Type B pancreatic cell (in vitro differentiated cells): ENCODE data around the gene MPI. TPM values are rescaled to one million over a fixed set of nuclear protein-coding genes. Genes with fewer than 3 reads are reported as not detected.
"Not testable (repeated sequence)": the region's sequence is repeated elsewhere in the genome, so short reads cannot be mapped to it uniquely, and the experiment has no call there.

Experiments used
- DNase-seq: peaks from one replicate; pipeline ENCODE4 v3.0.0; 2021; ENCODE audit warnings: mixed read lengths; ENCODE audit not compliant: unreplicated experiment; ENCODE audit errors: extremely low spot score
- H3K27ac Mint-ChIP-seq: 2 replicates; pipeline ENCODE4 v1.8.0; 2021; ENCODE audit warnings: mild to moderate bottlenecking, mixed read lengths
- H3K27me3 Mint-ChIP-seq: 2 replicates; pipeline ENCODE4 v1.8.0; 2021; ENCODE audit warnings: mixed read lengths
- H3K36me3 Mint-ChIP-seq: 2 replicates; pipeline ENCODE4 v1.8.0; 2021; ENCODE audit warnings: mixed read lengths
- H3K4me1 Mint-ChIP-seq: one replicate; pipeline ENCODE4 v1.8.0; 2021; ENCODE audit warnings: mixed read lengths; ENCODE audit not compliant: unreplicated experiment
- H3K4me3 Mint-ChIP-seq: 2 replicates; pipeline ENCODE4 v1.8.0; 2021; ENCODE audit warnings: mild to moderate bottlenecking, mixed read lengths
- H3K9me3 Mint-ChIP-seq: 2 replicates; pipeline ENCODE4 v1.8.0; 2021; ENCODE audit warnings: mixed read lengths
- total RNA-seq: library from RNA; stranded (reverse); gene quantifications from 2 replicates; pipeline ENCODE4 v1.2.1, GENCODE V29; 2021; ENCODE audit warnings: low replicate concordance
- TF ChIP-seq, protein P1 (sequence below): fragments of 200-600 bp; sonication (generic); conservative IDR thresholded peaks from 2 replicates; pipeline ENCODE4 v1.5.0; 2021; ENCODE audit warnings: antibody characterized with exemption, mild to moderate bottlenecking

MPI gene
- total RNA-seq, 1 donor from 2014 or later: 50.3 TPM

GRCh38 chr15:74878273-74878672, 11.6 kb upstream of the MPI start:
- Mint-ChIP-seq H3K4me3 (no peak overlapping the region), H3K27ac (no peak overlapping the region), H3K4me1 (peaks cover 4% of the 10 kb centered on the region), H3K36me3 (no peaks in the 10 kb centered on the region), H3K9me3 (no peaks in the 10 kb centered on the region), H3K27me3 (peaks cover 8% of the 10 kb centered on the region)
- DNase-seq: no peak
- TF ChIP-seq, protein P1, sequence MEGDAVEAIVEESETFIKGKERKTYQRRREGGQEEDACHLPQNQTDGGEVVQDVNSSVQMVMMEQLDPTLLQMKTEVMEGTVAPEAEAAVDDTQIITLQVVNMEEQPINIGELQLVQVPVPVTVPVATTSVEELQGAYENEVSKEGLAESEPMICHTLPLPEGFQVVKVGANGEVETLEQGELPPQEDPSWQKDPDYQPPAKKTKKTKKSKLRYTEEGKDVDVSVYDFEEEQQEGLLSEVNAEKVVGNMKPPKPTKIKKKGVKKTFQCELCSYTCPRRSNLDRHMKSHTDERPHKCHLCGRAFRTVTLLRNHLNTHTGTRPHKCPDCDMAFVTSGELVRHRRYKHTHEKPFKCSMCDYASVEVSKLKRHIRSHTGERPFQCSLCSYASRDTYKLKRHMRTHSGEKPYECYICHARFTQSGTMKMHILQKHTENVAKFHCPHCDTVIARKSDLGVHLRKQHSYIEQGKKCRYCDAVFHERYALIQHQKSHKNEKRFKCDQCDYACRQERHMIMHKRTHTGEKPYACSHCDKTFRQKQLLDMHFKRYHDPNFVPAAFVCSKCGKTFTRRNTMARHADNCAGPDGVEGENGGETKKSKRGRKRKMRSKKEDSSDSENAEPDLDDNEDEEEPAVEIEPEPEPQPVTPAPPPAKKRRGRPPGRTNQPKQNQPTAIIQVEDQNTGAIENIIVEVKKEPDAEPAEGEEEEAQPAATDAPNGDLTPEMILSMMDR: no peak

DNA sequence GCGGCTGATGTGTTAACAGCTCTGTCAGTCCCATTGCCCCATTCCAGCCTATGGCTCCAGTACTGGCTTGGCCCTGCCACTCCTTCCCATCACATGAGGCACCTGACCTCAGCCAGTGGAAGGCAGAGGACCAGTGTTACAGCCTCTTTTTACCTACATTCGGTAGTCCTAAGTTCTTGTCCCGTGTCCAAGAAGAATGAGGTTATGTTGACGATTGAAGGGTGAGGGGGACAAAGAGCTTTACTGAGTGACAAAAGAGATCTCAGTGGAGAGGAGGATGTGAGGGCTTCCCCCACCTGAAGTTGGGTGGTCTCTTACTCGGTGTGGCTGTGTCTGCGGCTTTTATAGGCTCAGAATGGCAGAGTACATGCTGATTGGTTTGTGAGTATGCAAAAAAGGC, 7.3 kb upstream of the MPI start:
- Mint-ChIP-seq H3K36me3 (no peaks in the 10 kb centered on the region), H3K27me3 (no peaks in the 10 kb centered on the region), H3K27ac (no peak overlapping the region), H3K9me3 (no peaks in the 10 kb centered on the region), H3K4me3 (no peak overlapping the region), H3K4me1 (no peaks in the 10 kb centered on the region)
- TF ChIP-seq, protein P1: no peak
- no peak for DNase-seq

DNA sequence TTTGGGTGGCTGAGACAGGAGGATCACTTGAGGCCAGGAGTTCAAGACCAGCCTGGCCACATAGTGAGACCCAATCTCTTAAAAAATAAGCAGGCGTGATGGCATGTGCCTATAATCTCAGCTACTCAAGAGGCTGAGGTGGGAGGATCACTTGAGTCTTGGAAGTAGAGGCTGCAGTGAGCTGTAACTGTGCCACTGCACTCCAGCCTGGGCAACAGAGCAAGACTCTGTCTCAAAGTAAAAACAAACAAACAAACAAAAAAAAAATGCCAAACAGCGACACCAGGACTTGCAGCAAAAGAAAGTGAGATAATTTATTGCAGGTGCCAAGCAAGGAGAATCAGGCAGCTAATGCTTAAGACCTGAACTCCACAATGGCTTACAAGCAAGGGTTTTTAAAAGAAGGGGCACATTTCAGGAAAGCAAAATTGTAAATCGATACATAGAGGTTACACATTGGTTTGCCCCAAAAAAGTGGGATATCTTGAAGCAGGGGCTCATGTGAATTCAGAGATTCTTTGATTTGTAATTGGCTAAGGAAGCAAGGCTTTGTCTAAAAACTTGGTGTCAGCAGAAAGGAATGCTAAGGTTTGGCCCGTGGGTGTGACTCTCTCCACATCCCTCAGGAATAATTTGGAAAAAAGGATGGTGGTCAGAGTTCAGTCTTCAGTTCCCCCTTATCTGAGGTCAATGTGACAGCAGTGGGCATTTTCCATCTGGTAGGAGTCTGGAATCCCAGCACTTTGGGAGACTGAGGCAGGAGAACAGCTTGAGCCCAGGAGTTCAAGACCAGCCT, 5.2 kb upstream of the MPI start:
- Mint-ChIP-seq H3K36me3 (no peaks in the 10 kb centered on the region), H3K4me1 (peaks cover 7% of the 10 kb centered on the region), H3K9me3 (no peaks in the 10 kb centered on the region), H3K27ac (peak overlapping the region; percentile 48), H3K4me3 (no peak overlapping the region), H3K27me3 (no peaks in the 10 kb centered on the region)
- DNase-seq: no peak
- TF ChIP-seq, protein P1: no peak

DNA sequence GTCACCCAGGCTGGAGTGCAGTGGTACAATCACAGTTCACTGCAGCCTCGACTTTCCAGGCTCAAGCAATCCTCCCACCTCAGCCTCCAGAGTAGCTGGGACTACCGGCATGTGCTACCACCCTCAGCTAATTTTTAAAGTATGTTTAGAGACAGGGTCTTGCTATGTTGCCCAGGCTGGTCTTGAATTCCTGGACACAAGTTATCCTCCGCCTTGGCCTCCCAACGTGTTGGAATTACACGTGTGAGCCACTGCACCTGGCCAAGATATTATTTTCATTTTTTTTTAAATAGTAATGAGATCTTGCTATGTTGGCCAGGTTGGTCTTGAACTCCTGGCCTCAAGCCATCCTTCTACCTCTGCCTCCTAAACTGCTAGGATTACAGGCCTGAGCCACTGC, 4.4 kb upstream of the MPI start:
- Mint-ChIP-seq H3K4me3 (no peak overlapping the region), H3K36me3 (no peaks in the 10 kb centered on the region), H3K4me1 (peaks cover 12% of the 10 kb centered on the region), H3K27ac (no peak overlapping the region), H3K27me3 (no peaks in the 10 kb centered on the region), H3K9me3 (no peaks in the 10 kb centered on the region)
- no peak for DNase-seq
- TF ChIP-seq, protein P1: no peak

DNA sequence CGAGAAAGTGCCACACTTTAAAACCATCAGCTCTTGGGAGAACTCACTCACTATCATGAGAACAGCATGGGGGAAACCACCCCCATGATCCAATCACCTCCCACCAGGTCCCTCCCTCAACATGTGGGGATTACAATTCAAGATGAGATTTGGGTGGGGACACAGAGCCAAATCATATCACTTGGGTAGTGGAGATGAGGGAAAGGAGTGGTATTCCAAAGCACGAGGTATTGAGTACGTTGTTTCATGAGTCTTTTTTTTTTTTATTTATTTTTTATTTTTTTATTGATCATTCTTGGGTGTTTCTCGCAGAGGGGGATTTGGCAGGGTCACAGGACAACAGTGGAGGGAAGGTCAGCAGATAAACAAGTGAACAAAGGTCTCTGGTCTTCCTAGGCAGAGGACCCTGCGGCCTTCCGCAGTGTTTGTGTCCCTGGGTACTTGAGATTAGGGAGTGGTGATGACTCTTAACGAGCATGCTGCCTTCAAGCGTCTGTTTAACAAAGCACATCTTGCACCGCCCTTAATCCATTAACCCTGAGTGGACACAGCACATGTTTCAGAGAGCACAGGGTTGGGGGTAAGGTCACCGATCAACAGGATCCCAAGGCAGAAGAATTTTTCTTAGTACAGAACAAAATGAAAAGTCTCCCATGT, 2.2 kb upstream of the MPI start:
- H3K27ac Mint-ChIP-seq, H3K27me3 Mint-ChIP-seq, H3K4me3 Mint-ChIP-seq: not testable (repeated sequence)

GRCh38 chr15:74888716-74889115, 1.1 kb upstream of the MPI start:
- H3K27ac Mint-ChIP-seq: no peak overlapping the region
- H3K4me3 Mint-ChIP-seq: peak overlapping the region; percentile 90

More for the DNA sequence above, 2.2 kb upstream of the MPI start:
- not testable (repeated sequence) for H3K36me3 Mint-ChIP-seq, H3K9me3 Mint-ChIP-seq, DNase-seq
- peaks cover 17% of the 10 kb centered on the region for H3K4me1 Mint-ChIP-seq

More at GRCh38 chr15:74888716-74889115, 1.1 kb upstream of the MPI start:
- H3K4me1 Mint-ChIP-seq: peaks cover 17% of the 10 kb centered on the region
- peaks cover 4% of the 10 kb centered on the region for H3K36me3 Mint-ChIP-seq
- H3K9me3 Mint-ChIP-seq: no peaks in the 10 kb centered on the region
- no peaks in the 10 kb centered on the region for H3K27me3 Mint-ChIP-seq
- no peak for DNase-seq
- TF ChIP-seq, protein P1: no peak
